K562 (cell line): Measurements from ENCODE around the gene DCAF7. TPM values are rescaled to one million over a fixed set of nuclear protein-coding genes. Genes with fewer than 3 reads are reported as not detected.

ENCODE experiments used
- DEAF1 ChIP-seq: fragments of 450-650 bp; formaldehyde crosslinking; IDR thresholded peaks from 2 replicates; pipeline ENCODE4 v1.4.0; 2020; ENCODE audit warnings: mild to moderate bottlenecking, moderate library complexity
- E2F1 ChIP-seq: sonication (generic); formaldehyde crosslinking; IDR thresholded peaks from 2 replicates; pipeline ENCODE4 v1.8.1; 2023; ENCODE audit warnings: mild to moderate bottlenecking, missing genetic modification reagents, moderate library complexity
- FIP1L1 ChIP-seq: fragments of 200-400 bp; formaldehyde crosslinking; IDR thresholded peaks from 2 replicates; pipeline ENCODE4 v1.6.1; 2018; ENCODE audit warnings: mild to moderate bottlenecking, low read depth, low read length; ENCODE audit not compliant: poor library complexity, severe bottlenecking
- GTF2F1 ChIP-seq: IDR thresholded peaks from 2 replicates; pipeline ENCODE4 v1.6.1; 2011; ENCODE audit warnings: low read depth, low read length, improper control_type of control experiment
- KDM5B ChIP-seq: fragments of 200-600 bp; sonication (generic); IDR thresholded peaks from 2 replicates; pipeline ENCODE4 v1.6.1; 2012; ENCODE audit warnings: low read depth, mild to moderate bottlenecking, moderate library complexity, low read length, control low read depth, inconsistent platforms; ENCODE audit not compliant: insufficient replicate concordance
- MCM7 ChIP-seq, 2 experiments: fragments of 450-650 bp; IDR thresholded peaks; 2 replicates each; pipeline ENCODE4 v1.6.1; 2016 to 2018
- MIER1 ChIP-seq: fragments of 450-650 bp; IDR thresholded peaks from 2 replicates; pipeline ENCODE4 v1.6.1; 2016; ENCODE audit warnings: antibody characterized with exemption, mild to moderate bottlenecking, low read depth
- PRPF4 ChIP-seq: fragments of 200-400 bp; formaldehyde crosslinking; IDR thresholded peaks from one replicate; pipeline ENCODE4 v1.6.1; 2017; ENCODE audit warnings: low read length, low read depth, mild to moderate bottlenecking; ENCODE audit not compliant: insufficient read depth, poor library complexity, severe bottlenecking
- PTRF ChIP-seq: fragments of 450-650 bp; IDR thresholded peaks from 2 replicates; pipeline ENCODE4 v1.6.1; 2016; ENCODE audit warnings: mild to moderate bottlenecking, missing genetic modification characterization, missing compliant biosample characterization
- PYGO2 ChIP-seq: fragments of 450-650 bp; IDR thresholded peaks from 2 replicates; pipeline ENCODE4 v1.6.1; 2016; ENCODE audit warnings: mild to moderate bottlenecking, missing genetic modification characterization, moderate library complexity, missing compliant biosample characterization
- SAP30 ChIP-seq: fragments of 200-600 bp; sonication (generic); IDR thresholded peaks from 2 replicates; pipeline ENCODE4 v1.6.1; 2012; ENCODE audit warnings: borderline replicate concordance, low read depth, mild to moderate bottlenecking, moderate library complexity, low read length, control low read depth, inconsistent platforms; ENCODE audit not compliant: insufficient read depth, poor library complexity, severe bottlenecking
- ZKSCAN1 ChIP-seq: fragments of 150-350 bp; IDR thresholded peaks from 2 replicates; pipeline ENCODE4 v1.6.1; 2016; ENCODE audit warnings: low read depth, low read length
- ZNF23 ChIP-seq: fragments of 250-450 bp; sonication (Bioruptor Pico); IDR thresholded peaks from 2 replicates; pipeline ENCODE4 v1.4.0; 2020; ENCODE audit warnings: mild to moderate bottlenecking
- ZNF695 ChIP-seq: fragments of 450-650 bp; formaldehyde crosslinking; IDR thresholded peaks from 2 replicates; pipeline ENCODE4 v1.4.0; 2020; ENCODE audit warnings: mild to moderate bottlenecking, moderate library complexity
- ZNF696 ChIP-seq: fragments of 250-450 bp; sonication (Bioruptor Pico); conservative IDR thresholded peaks from 2 replicates; pipeline ENCODE4 v1.4.0; 2020; ENCODE audit warnings: mild to moderate bottlenecking, moderate library complexity
- ZNF780A ChIP-seq: fragments of 250-450 bp; sonication (Bioruptor Pico); IDR thresholded peaks from 2 replicates; pipeline ENCODE4 v1.5.0; 2021; ENCODE audit warnings: mild to moderate bottlenecking
- polyA plus RNA-seq, 8 experiments: library from polyadenylated mRNA; depleted of rRNA in 4 of 8; stranded (reverse) in 5 of 8; unstranded in 3 of 8; fragments of >200 nt; fragmentation: Nextera tagmentation in 2 of 8; fragmentation: Illumina TruSeq in 1 of 8; extraction: Ambion mirVana in 2 of 8; extraction: Trizol in 1 of 8; gene quantifications; 2 replicates each; pipeline versions ENCODE4 v1.2.1 to v1.2.3, GENCODE V29; 2011 to 2014; ENCODE audit warnings: inconsistent platforms in 1 of 8, missing spikeins in 1 of 8
- total RNA-seq, 7 experiments: library from RNA; depleted of rRNA in 6 of 7; stranded (reverse); fragments of >200 nt in 6 of 7; fragmentation: Illumina TruSeq in 2 of 7; extraction: Trizol in 2 of 7; gene quantifications; 2 replicates each; pipeline versions ENCODE4 v1.2.1 to v1.2.3, GENCODE V29; 2011 to 2021; ENCODE audit warnings: low replicate concordance in 1 of 7
- TF ChIP-seq, protein P1 (sequence below), 3 experiments: fragments of 200-800 bp in 1 of 3; fragments of 250-450 bp in 1 of 3; fragments of 450-650 bp in 1 of 3; sonication (Bioruptor Pico) in 1 of 3; sonication (Bioruptor generic) in 1 of 3; formaldehyde crosslinking in 1 of 3; IDR thresholded peaks; 2 replicates each; pipeline versions ENCODE4 v1.6.1 to v1.8.0; 2016 to 2022; ENCODE audit warnings: mild to moderate bottlenecking in 2 of 3, missing genetic modification characterization in 2 of 3, missing compliant biosample characterization in 1 of 3, moderate library complexity in 1 of 3
- TF ChIP-seq, protein P2 (sequence below), 2 experiments: IDR thresholded peaks; 2 replicates each; pipeline ENCODE4 v1.6.1; 2011; ENCODE audit warnings: borderline replicate concordance in 1 of 2, control low read depth in 1 of 2, low read depth in 1 of 2, low read length in 1 of 2, mild to moderate bottlenecking in 1 of 2, mixed read lengths in 1 of 2, moderate library complexity in 1 of 2; ENCODE audit not compliant: insufficient read depth in 1 of 2, insufficient read length in 1 of 2, poor library complexity in 1 of 2, severe bottlenecking in 1 of 2; ENCODE audit errors: extremely low read depth in 1 of 2

Gene DCAF7
- total and polyA plus RNA-seq, 9 of the 15 experiments (the other 6 are each of a cell fraction or from before 2014, with no cell fraction given): 30.8 to 123 (median 40.2) TPM

DNA sequence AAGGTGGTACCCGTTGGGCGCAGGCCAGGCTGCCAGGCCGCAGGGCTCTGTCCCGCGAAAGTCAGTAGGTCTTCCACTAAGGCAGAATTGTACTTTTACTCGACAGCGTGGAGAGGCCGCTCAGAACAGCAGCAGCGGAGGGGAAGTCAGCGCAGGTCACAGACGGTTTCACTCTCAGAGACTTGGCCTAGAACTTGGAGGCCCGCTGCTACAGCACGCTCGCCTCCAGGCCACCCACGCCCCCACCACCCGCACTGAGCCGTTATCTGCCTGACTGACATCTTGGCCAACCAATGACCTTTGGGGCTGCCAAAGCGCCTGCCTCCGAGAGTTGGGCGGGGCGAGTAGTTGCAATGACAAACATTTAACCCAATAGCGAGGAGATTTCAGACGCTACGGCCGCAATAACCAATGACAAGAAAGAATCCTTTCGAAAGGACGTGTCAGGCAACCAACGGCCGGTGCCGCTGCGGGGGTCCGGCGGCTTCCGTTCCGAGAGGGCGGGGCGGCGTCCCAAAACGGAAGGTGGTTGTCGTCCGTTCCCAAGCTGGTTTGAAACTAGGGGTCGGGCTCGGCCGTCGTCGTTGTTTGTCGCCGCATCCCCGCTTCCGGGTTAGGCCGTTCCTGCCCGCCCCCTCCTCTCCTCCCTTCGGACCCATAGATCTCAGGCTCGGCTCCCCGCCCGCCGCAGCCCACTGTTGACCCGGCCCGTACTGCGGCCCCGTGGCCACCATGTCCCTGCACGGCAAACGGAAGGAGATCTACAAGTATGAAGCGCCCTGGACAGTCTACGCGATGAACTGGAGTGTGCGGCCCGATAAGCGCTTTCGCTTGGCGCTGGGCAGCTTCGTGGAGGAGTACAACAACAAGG, at the start of gene DCAF7 (continued):
- TF ChIP-seq, protein P1, sequence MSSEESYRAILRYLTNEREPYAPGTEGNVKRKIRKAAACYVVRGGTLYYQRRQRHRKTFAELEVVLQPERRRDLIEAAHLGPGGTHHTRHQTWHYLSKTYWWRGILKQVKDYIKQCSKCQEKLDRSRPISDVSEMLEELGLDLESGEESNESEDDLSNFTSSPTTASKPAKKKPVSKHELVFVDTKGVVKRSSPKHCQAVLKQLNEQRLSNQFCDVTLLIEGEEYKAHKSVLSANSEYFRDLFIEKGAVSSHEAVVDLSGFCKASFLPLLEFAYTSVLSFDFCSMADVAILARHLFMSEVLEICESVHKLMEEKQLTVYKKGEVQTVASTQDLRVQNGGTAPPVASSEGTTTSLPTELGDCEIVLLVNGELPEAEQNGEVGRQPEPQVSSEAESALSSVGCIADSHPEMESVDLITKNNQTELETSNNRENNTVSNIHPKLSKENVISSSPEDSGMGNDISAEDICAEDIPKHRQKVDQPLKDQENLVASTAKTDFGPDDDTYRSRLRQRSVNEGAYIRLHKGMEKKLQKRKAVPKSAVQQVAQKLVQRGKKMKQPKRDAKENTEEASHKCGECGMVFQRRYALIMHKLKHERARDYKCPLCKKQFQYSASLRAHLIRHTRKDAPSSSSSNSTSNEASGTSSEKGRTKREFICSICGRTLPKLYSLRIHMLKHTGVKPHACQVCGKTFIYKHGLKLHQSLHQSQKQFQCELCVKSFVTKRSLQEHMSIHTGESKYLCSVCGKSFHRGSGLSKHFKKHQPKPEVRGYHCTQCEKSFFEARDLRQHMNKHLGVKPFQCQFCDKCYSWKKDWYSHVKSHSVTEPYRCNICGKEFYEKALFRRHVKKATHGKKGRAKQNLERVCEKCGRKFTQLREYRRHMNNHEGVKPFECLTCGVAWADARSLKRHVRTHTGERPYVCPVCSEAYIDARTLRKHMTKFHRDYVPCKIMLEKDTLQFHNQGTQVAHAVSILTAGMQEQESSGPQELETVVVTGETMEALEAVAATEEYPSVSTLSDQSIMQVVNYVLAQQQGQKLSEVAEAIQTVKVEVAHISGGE (CRISPR knock-in tag; IDR thresholded peaks at IDR 0.05): peak in 2 of 3 experiments; percentile 22 to 72; a peak in 1 of 6 replicates
- TF ChIP-seq E2F1 (CRISPR knock-in tag) (0 out of 2 replicates have a peak, but pooled peaks have one; percentile 45), ZKSCAN1 (peak; percentile 9), PTRF (tag) (no peak), ZNF695 (CRISPR knock-in tag) (no peak), MCM7 (IDR thresholded peaks at IDR 0.05) (no peak), ZNF780A (no peak), SAP30 (peak; percentile 81), MIER1 (no peak), DEAF1 (CRISPR knock-in tag) (no peak), FIP1L1 (peak; percentile 36), PYGO2 (no peak), ZNF696 (CRISPR knock-in tag) (no peak), KDM5B (peak; percentile 73), ZNF23 (no peak), PRPF4 (no peak), GTF2F1 (no peak)
- TF ChIP-seq, protein P2, sequence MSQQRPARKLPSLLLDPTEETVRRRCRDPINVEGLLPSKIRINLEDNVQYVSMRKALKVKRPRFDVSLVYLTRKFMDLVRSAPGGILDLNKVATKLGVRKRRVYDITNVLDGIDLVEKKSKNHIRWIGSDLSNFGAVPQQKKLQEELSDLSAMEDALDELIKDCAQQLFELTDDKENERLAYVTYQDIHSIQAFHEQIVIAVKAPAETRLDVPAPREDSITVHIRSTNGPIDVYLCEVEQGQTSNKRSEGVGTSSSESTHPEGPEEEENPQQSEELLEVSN (IDR thresholded peaks at IDR 0.05; ENCODE audit: borderline replicate concordance in 1 of 2, extremely low read depth in 1 of 2, insufficient read depth in 1 of 2, insufficient read length in 1 of 2, low read depth in 1 of 2, low read length in 1 of 2, poor library complexity in 1 of 2, severe bottlenecking in 1 of 2): no peak
